Thyroid gland (tissue), 4 donors: ENCODE measurements around the gene PDE4B.

Experiments used
- POLR2A ChIP-seq, 2 donors: fragments of 450-650 bp; IDR thresholded peaks; one replicate each; pipeline ENCODE4 v1.6.1; 2017; ENCODE audit warnings: antibody characterized with exemption in 2 of 2, mild to moderate bottlenecking in 2 of 2, moderate library complexity in 1 of 2
- TF ChIP-seq, protein P1 (sequence below), 6 experiments: fragments of 200-600 bp in 3 of 6; fragments of 450-650 bp in 3 of 6; sonication (generic) in 3 of 6; IDR thresholded peaks; one replicate each; pipeline ENCODE4 v1.5.1; 2016 to 2019; ENCODE audit warnings: antibody characterized with exemption in 6 of 6, mild to moderate bottlenecking in 2 of 6, inconsistent platforms in 1 of 6, moderate library complexity in 1 of 6

DNA sequence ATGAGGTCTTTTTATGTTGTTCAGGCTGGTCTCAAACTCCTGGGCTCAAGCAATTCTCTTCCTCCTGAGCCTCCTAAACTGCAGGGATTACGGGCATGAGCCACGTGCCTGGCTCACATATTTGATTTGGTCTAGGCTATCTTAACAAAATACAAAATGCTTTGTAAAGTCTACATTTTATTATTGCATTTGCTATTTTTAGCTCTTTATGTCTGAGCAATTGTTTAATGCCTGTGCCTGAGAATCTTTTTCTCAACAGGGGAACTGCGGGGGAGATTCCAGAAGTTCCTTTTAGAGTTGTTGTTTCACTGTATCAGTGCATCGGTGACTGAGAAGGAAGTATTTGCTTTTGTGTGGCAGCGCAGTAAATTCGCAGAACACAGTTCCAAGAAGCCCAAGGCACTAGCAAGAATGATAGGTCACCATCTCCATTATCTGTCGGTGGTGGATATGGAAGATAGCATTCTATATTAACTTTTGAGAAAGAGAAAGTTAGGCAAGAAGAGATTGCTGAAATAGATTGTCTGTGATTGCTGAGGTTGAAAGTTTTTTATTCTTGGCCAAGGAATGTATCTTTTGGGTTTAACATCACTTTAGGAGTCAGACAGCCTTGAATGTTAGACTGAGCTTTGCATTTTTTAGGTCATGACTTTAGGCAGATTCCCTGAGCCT, 167.3 kb downstream of the PDE4B start:
- TF ChIP-seq, protein P1, sequence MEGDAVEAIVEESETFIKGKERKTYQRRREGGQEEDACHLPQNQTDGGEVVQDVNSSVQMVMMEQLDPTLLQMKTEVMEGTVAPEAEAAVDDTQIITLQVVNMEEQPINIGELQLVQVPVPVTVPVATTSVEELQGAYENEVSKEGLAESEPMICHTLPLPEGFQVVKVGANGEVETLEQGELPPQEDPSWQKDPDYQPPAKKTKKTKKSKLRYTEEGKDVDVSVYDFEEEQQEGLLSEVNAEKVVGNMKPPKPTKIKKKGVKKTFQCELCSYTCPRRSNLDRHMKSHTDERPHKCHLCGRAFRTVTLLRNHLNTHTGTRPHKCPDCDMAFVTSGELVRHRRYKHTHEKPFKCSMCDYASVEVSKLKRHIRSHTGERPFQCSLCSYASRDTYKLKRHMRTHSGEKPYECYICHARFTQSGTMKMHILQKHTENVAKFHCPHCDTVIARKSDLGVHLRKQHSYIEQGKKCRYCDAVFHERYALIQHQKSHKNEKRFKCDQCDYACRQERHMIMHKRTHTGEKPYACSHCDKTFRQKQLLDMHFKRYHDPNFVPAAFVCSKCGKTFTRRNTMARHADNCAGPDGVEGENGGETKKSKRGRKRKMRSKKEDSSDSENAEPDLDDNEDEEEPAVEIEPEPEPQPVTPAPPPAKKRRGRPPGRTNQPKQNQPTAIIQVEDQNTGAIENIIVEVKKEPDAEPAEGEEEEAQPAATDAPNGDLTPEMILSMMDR (IDR thresholded peaks at IDR 0.05): no peak
- no peak for TF ChIP-seq POLR2A (IDR thresholded peaks at IDR 0.05)
